K562 (cell line): ENCODE results near the gene CCR7. TPM values are rescaled to one million over a fixed set of nuclear protein-coding genes. Genes with fewer than 3 reads are reported as not detected.

Source experiments
- GATAD2B ChIP-seq: fragments of 450-650 bp; IDR thresholded peaks from 2 replicates; pipeline ENCODE4 v1.6.1; 2017; ENCODE audit warnings: mild to moderate bottlenecking, borderline replicate concordance
- PHF20 ChIP-seq: fragments of 450-650 bp; IDR thresholded peaks from 2 replicates; pipeline ENCODE4 v1.6.1; 2018; ENCODE audit not compliant: partially characterized antibody
- RREB1 ChIP-seq: fragments of 250-450 bp; sonication (Bioruptor Pico); IDR thresholded peaks from 2 replicates; pipeline ENCODE4 v1.4.0; 2020
- SRF ChIP-seq, 2 experiments: fragments of 250-450, 450-650 bp in 1 of 2; sonication (Bioruptor Pico) in 1 of 2; sonication (generic) in 1 of 2; formaldehyde crosslinking; IDR thresholded peaks; 2 replicates each; pipeline versions ENCODE4 v1.5.0 to v1.5.1; 2020 to 2022; ENCODE audit warnings: mild to moderate bottlenecking in 1 of 2, missing genetic modification reagents in 1 of 2
- SRSF9 ChIP-seq: fragments of 200-400 bp; formaldehyde crosslinking; IDR thresholded peaks from 2 replicates; pipeline ENCODE4 v1.6.1; 2017; ENCODE audit warnings: low read depth, low read length, borderline replicate concordance
- polyA plus RNA-seq, 8 experiments: library from polyadenylated mRNA; depleted of rRNA in 4 of 8; stranded (reverse) in 5 of 8; unstranded in 3 of 8; fragments of >200 nt; fragmentation: Nextera tagmentation in 2 of 8; fragmentation: Illumina TruSeq in 1 of 8; extraction: Ambion mirVana in 2 of 8; extraction: Trizol in 1 of 8; gene quantifications; 2 replicates each; pipeline versions ENCODE4 v1.2.1 to v1.2.3, GENCODE V29; 2011 to 2014; ENCODE audit warnings: inconsistent platforms in 1 of 8, missing spikeins in 1 of 8
- total RNA-seq, 7 experiments: library from RNA; depleted of rRNA in 6 of 7; stranded (reverse); fragments of >200 nt in 6 of 7; fragmentation: Illumina TruSeq in 2 of 7; extraction: Trizol in 2 of 7; gene quantifications; 2 replicates each; pipeline versions ENCODE4 v1.2.1 to v1.2.3, GENCODE V29; 2011 to 2021; ENCODE audit warnings: low replicate concordance in 1 of 7

The CCR7 gene
- total and polyA plus RNA-seq, 9 of the 15 experiments (the other 6 are each of a cell fraction or from before 2014, with no cell fraction given): 0.14 to 1.4 (median 0.56) TPM

DNA sequence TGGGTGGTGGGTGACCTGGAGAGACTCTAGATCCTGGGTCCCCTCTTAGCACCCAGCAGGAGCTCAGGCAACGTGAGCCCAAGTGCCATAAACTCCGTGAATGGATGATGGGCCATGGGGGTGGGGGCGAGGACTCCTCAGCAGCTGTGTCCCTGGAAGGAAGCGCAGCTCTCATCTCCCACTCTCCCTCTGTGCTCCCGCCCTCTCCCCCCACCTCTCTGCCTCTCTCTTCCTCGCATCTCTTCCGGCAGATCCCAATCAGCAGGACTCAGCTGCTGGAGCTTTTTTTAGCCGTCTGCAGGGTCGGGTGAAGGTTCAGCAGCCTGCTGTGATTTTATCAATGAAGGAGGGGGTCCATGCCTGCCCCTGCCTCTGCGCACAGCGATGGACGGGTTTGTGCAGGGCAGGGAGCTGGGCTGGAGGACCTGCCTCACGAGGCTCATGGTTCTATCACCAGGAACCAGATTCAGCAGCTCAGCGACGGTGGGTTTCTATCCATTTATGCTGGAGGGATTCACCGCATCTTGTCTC, 8.3 kb downstream of the CCR7 start (continued):
- TF ChIP-seq RREB1 (CRISPR knock-in tag) (no peak), PHF20 (no peak), SRF (CRISPR knock-in tag; IDR thresholded peaks at IDR 0.05) (no peak), SRSF9 (no peak), GATAD2B (no peak)
